Measurements from ENCODE around the gene MNS1. TPM values are rescaled to one million over a fixed set of nuclear protein-coding genes. Genes with fewer than 3 reads are reported as not detected.

The MNS1 gene
- total RNA-seq, 1 experiment from 2014 or later, result 1.9 TPM

GRCh38 chr15:56472278-56472677 lies 7.3 kb upstream of the MNS1 start:
- ATAC-seq (no peak), DNase-seq (ENCODE audit: low read depth, low spot score) (no peak)
- Histone ChIP-seq H3K9ac (ENCODE audit: low read length) (no peak overlapping the region), H3K79me2 (ENCODE audit: insufficient read depth, low read length) (no peaks in the 10 kb centered on the region), H3K36me3 (ENCODE audit: control insufficient read depth in 1 of 2, insufficient read depth in 2 of 2, low read length in 2 of 2) (no peaks in the 10 kb centered on the region), H3K4me2 (ENCODE audit: low read length) (no peak overlapping the region), H3K9me2 (ENCODE audit: insufficient read depth) (no peaks in the 10 kb centered on the region), H2AFZ (ENCODE audit: low read depth, low read length, poor library complexity, severe bottlenecking) (no peak overlapping the region), H3K27ac (ENCODE audit: low read depth, low read length) (no peak overlapping the region), H3K27me3 (ENCODE audit: insufficient read depth, low read length) (no peaks in the 10 kb centered on the region), H3K9me3 (ENCODE audit: control insufficient read depth in 1 of 2, insufficient read depth in 1 of 2, low read depth in 1 of 2, low read length in 2 of 2) (no peaks in the 10 kb centered on the region), H3K4me3 (replicated peaks in 1 of 2; ENCODE audit: low read depth in 1 of 2, low read length in 2 of 2) (no peak overlapping the region), H4K20me1 (ENCODE audit: insufficient read depth) (no peaks in the 10 kb centered on the region), H3K4me1 (ENCODE audit: control insufficient read depth in 1 of 2, insufficient read depth in 2 of 2, low read length in 2 of 2) (no peaks in the 10 kb centered on the region)
- CTCF ChIA-PET, result interaction anchor here (1.5 kb wide), 1 partner anchor 19 kb away, joined by 3 read pairs; no protein-coding TSS in a partner anchor
- RAD21 ChIA-PET (ENCODE audit: low non-redundant PET in 1 of 2, low total read pairs in 2 of 2, uncharacterized antibody in 2 of 2, unreplicated experiment in 2 of 2), result no interaction called here
- TF ChIP-seq TCF7L2 (IDR thresholded peaks at IDR 0.05; ENCODE audit: borderline replicate concordance, extremely low read depth, insufficient read depth, insufficient read length) (no peak), CBX3 (IDR thresholded peaks at IDR 0.05; ENCODE audit: low read depth) (no peak), SRF (IDR thresholded peaks at IDR 0.05; ENCODE audit: low read depth) (no peak), POLR2AphosphoS5 (IDR thresholded peaks at IDR 0.05; ENCODE audit: low read depth, low read length) (no peak)
- POLR2A ChIA-PET, result no interaction called here
- intact Hi-C loops (cut with micrococcal nuclease), result no loop called here
- no TSS peak for BruUV-seq (replicated peaks)

- H3K4me3 ChIP-seq (replicated peaks in 1 of 2; ENCODE audit: low read depth in 1 of 2, low read length in 2 of 2), result no peak overlapping the region
- H3K9me3 ChIP-seq (ENCODE audit: control insufficient read depth in 1 of 2, insufficient read depth in 1 of 2, low read depth in 1 of 2, low read length in 2 of 2), result no peaks in the 10 kb centered on the region
- CTCF ChIA-PET, result interaction anchor here (1.5 kb wide), 1 partner anchor 19 kb away, joined by 3 read pairs; no protein-coding TSS in a partner anchor
- H2AFZ ChIP-seq (ENCODE audit: low read depth, low read length, poor library complexity, severe bottlenecking), result no peak overlapping the region
- no peak overlapping the region for H3K4me2 ChIP-seq (ENCODE audit: low read length)
- H3K4me1 ChIP-seq (ENCODE audit: control insufficient read depth in 1 of 2, insufficient read depth in 2 of 2, low read length in 2 of 2), result no peaks in the 10 kb centered on the region
- no peak for ATAC-seq
- DNase-seq (ENCODE audit: low read depth, low spot score), result no peak
- H3K27ac ChIP-seq (ENCODE audit: low read depth, low read length), result no peak overlapping the region
- intact Hi-C loops (cut with micrococcal nuclease), result no loop called here
- H3K27me3 ChIP-seq (ENCODE audit: insufficient read depth, low read length), result no peaks in the 10 kb centered on the region
- POLR2A ChIA-PET, result no interaction called here
- BruUV-seq (replicated peaks), result no TSS peak
- H3K79me2 ChIP-seq (ENCODE audit: insufficient read depth, low read length), result no peaks in the 10 kb centered on the region
- RAD21 ChIA-PET (ENCODE audit: low non-redundant PET in 1 of 2, low total read pairs in 2 of 2, uncharacterized antibody in 2 of 2, unreplicated experiment in 2 of 2), result no interaction called here
- H4K20me1 ChIP-seq (ENCODE audit: insufficient read depth), result no peaks in the 10 kb centered on the region
- no peaks in the 10 kb centered on the region for H3K36me3 ChIP-seq (ENCODE audit: control insufficient read depth in 1 of 2, insufficient read depth in 2 of 2, low read length in 2 of 2)
- no peaks in the 10 kb centered on the region for H3K9me2 ChIP-seq (ENCODE audit: insufficient read depth)
- no peak overlapping the region for H3K9ac ChIP-seq (ENCODE audit: low read length)
- TF ChIP-seq POLR2AphosphoS5 (IDR thresholded peaks at IDR 0.05; ENCODE audit: low read depth, low read length) (no peak), TCF7L2 (IDR thresholded peaks at IDR 0.05; ENCODE audit: borderline replicate concordance, extremely low read depth, insufficient read depth, insufficient read length) (no peak), MAX (IDR thresholded peaks at IDR 0.05) (no peak), SP1 (IDR thresholded peaks at IDR 0.05; ENCODE audit: low read depth) (no peak), ZBTB33 (IDR thresholded peaks at IDR 0.05; ENCODE audit: extremely low read depth, insufficient replicate concordance, low read length) (no peak), ZNF274 (IDR thresholded peaks at IDR 0.05; ENCODE audit: low read depth, low read length) (no peak), REST (IDR thresholded peaks at IDR 0.05; ENCODE audit: low read depth) (no peak), ZFX (IDR thresholded peaks at IDR 0.05) (no peak), CTCF (IDR thresholded peaks at IDR 0.05 in 2 of 3, conservative IDR thresholded peaks at IDR 0.05 in 1 of 3; ENCODE audit: borderline replicate concordance in 1 of 3, insufficient read depth in 1 of 3, low read depth in 2 of 3, low read length in 2 of 3) (no peak)
Measured at GRCh38 chr15:56471440-56472069, 6.6 kb upstream of the MNS1 start.

All from HCT116 (cell line).